LoVo (cell line): ENCODE measurements around the gene CSPG4.
"Not testable (repeated sequence)": the region's sequence is repeated elsewhere in the genome, so short reads cannot be mapped to it uniquely, and the experiment has no call there.

ENCODE experiments used
- DNase-seq: peaks from one replicate; pipeline ENCODE4 v3.0.0-alpha.2; 2016; ENCODE audit warnings: low spot score

The CSPG4 gene

GRCh38 chr15:75712668-75713337 is at the start of gene CSPG4:
Gene CSPG4 (minus strand): TSS chr15:75712848. CDS start chr15:75712755, 93 bp downstream.
- no peak for DNase-seq

GRCh38 chr15:75762357-75762718 is 49.7 kb upstream of the CSPG4 start:
- DNase-seq: not testable (repeated sequence)

GRCh38 chr15:75761446-75762356 is 49.1 kb upstream of the CSPG4 start:
- no peak for DNase-seq

- no peak for DNase-seq
Observed at GRCh38 chr15:75760704-75761435, 48.2 kb upstream of the CSPG4 start.

- not testable (repeated sequence) for DNase-seq
Observed at GRCh38 chr15:75760131-75760520, 47.5 kb upstream of the CSPG4 start.

- DNase-seq: no peak
Observed at GRCh38 chr15:75759416-75760130, 46.9 kb upstream of the CSPG4 start.

GRCh38 chr15:75758071-75758872 is 45.6 kb upstream of the CSPG4 start:
- DNase-seq: peak; percentile 72

- not testable (repeated sequence) for DNase-seq
Observed at GRCh38 chr15:75754871-75755270, 42.2 kb upstream of the CSPG4 start.

GRCh38 chr15:75753145-75753544 is 40.5 kb upstream of the CSPG4 start:
- no peak for DNase-seq

- DNase-seq: no peak
Observed at GRCh38 chr15:75751891-75752290, 39.2 kb upstream of the CSPG4 start.

GRCh38 chr15:75751116-75751875 is 38.6 kb upstream of the CSPG4 start:
- DNase-seq: no peak

GRCh38 chr15:75750261-75751050 is 37.8 kb upstream of the CSPG4 start:
- DNase-seq: no peak

- no peak for DNase-seq
Observed at GRCh38 chr15:75749820-75750219, 37.2 kb upstream of the CSPG4 start.

GRCh38 chr15:75748882-75749281 is 36.2 kb upstream of the CSPG4 start:
- not testable (repeated sequence) for DNase-seq

GRCh38 chr15:75747121-75747520 is 34.5 kb upstream of the CSPG4 start:
- DNase-seq: not testable (repeated sequence)

- DNase-seq: no peak
Observed at GRCh38 chr15:75745305-75745704, 32.7 kb upstream of the CSPG4 start.

- DNase-seq: not testable (repeated sequence)
Observed at GRCh38 chr15:75742346-75742745, 29.7 kb upstream of the CSPG4 start.

GRCh38 chr15:75739791-75740190 is 27.1 kb upstream of the CSPG4 start:
- DNase-seq: no peak

GRCh38 chr15:75738647-75739325 is 26.1 kb upstream of the CSPG4 start:
- DNase-seq: peak; percentile 96
